Endothelial cell of umbilical vein (primary cell): ENCODE measurements around the gene CBX4.

Source experiments
- EZH2 ChIP-seq: IDR thresholded peaks from 2 replicates; pipeline ENCODE4 v1.6.1; 2012; ENCODE audit warnings: borderline replicate concordance, low read depth, mild to moderate bottlenecking, moderate library complexity, low read length, inconsistent platforms; ENCODE audit not compliant: severe bottlenecking
- TF ChIP-seq, protein P1 (sequence below), 2 donors: IDR thresholded peaks; 1 replicate in 1 of 2; 2 replicates in 1 of 2; pipeline ENCODE4 v1.5.1; 2011; ENCODE audit warnings: low read length in 2 of 2, mild to moderate bottlenecking in 2 of 2, moderate library complexity in 2 of 2, control low read depth in 1 of 2, inconsistent platforms in 1 of 2, low read depth in 1 of 2; ENCODE audit not compliant: insufficient read depth in 1 of 2; ENCODE audit errors: extremely low read depth in 1 of 2

DNA sequence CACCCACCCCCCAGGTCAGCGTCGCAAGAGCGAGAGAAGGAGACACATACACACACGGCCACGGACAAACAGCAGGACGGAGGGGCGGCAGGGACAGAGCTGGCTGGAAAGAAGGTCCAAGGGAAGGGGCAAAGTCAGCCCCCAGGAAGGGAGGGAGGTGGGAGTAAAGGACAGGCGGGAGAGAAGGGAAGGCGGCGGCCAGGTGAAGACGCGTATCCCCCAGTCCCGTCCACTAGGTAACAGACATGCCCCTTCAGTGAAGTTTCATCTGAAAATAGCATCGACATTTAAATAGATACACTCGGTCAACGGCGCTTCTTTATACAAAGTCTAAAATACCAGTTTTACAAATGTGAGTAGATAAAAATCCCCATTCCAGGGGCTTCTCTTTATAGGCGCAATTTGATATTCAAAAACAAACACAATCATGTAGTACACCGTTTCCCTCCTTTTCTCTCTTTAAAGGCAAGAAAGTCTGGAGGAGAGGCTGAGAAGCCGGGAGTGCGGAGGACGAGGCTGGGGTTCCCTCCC lies 46.8 kb downstream of the CBX4 start:
- TF ChIP-seq, protein P1, sequence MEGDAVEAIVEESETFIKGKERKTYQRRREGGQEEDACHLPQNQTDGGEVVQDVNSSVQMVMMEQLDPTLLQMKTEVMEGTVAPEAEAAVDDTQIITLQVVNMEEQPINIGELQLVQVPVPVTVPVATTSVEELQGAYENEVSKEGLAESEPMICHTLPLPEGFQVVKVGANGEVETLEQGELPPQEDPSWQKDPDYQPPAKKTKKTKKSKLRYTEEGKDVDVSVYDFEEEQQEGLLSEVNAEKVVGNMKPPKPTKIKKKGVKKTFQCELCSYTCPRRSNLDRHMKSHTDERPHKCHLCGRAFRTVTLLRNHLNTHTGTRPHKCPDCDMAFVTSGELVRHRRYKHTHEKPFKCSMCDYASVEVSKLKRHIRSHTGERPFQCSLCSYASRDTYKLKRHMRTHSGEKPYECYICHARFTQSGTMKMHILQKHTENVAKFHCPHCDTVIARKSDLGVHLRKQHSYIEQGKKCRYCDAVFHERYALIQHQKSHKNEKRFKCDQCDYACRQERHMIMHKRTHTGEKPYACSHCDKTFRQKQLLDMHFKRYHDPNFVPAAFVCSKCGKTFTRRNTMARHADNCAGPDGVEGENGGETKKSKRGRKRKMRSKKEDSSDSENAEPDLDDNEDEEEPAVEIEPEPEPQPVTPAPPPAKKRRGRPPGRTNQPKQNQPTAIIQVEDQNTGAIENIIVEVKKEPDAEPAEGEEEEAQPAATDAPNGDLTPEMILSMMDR (IDR thresholded peaks at IDR 0.05; ENCODE audit: extremely low read depth in 1 of 2, insufficient read depth in 1 of 2, low read depth in 1 of 2, low read length in 2 of 2) = no peak
- peak; percentile 6 for TF ChIP-seq EZH2
